Measurements from ENCODE around the gene C3orf33. TPM values are rescaled to one million over a fixed set of nuclear protein-coding genes. Genes with fewer than 3 reads are reported as not detected.

The C3orf33 gene
- total RNA-seq, 1 experiment from 2014 or later, result 1.1 TPM

DNA sequence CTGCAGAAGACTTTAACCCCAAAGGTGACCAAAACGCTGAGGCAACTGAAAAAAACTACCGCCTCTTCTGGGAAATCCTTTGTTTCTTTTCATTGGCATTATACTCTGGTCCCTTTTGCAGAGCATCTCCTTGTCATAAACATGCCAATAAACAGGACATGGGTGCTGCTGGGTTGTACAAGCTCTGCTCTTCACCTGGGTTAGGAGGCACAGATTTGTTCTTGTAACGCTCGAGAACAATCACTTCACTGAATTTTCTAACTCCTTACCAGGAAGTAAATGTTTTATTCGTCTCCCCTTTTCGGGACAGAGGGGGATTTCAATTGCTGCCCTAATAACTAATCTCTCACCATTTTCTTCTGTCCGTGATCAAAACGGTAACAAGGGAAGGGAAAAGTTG, 62.5 kb downstream of the C3orf33 start:
- peak; percentile 52 for DNase-seq (ENCODE audit: low spot score)

DNA sequence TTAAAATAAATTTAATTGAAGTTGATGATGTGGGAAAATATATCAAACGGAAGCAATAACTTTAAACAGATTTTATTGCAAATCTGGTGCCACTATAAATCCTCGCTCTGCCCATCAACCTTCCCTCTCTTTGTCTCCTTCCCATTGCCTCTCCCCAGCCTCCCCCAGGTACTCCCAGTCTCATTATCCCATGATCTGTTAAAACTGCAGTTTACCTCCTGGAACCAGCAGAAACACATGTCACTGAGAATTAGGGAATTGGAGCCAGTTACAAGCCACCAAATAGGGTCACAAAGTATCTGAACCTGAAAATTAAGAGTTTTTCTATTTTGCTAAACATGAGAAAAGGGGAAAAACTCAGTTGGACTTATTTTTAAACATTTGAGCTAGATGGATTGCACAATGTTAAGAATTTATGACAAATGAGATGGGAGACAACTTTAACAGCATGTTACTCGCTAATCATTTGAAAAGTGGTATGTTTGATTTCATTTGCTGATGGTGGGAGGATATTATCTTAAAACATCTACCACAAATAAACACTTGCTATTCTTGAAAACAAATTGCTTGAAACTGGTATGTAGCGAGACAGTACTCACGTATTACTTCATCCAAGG, 63.6 kb downstream of the C3orf33 start:
- no peak for DNase-seq (ENCODE audit: low spot score)

DNA sequence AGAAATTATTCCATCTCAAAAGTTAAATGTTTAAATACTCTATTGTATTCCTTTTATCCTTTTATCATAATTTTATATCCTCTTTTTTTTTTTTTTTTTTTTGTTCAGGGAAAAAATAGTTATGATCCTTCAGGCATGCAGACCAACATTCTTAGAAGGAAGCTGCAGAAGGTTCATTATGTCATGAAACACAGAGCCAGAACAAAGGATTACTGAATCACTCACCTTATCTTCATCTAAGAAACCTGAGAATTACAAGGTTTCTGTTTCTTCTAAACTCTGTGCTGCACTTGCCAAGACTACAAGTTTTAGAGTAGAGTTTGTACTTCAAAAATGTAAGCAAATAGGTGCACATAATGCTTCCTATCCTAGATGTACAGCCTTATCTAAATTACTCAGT, 64.5 kb downstream of the C3orf33 start:
- DNase-seq (ENCODE audit: low spot score), result no peak

DNA sequence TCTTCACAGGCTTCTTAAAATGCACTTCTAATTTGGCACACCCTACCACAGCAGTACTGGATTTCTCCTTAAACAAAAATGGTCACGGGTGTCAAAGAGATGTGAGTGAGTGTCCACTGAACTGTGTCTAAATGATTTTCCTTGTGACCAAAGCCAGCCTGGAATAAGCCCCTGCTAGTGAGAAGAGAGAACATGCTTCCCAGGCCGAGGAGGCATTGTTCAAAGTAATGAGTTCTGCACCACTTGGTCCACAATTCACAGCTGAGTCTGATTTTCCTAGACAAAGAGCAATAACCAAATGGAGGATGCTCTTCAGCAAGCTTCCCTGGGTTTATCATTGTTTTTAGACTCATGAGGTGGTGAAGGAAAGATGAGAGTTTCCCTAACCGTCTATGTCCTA, 65.0 kb downstream of the C3orf33 start:
- DNase-seq (ENCODE audit: low spot score), result no peak

DNA sequence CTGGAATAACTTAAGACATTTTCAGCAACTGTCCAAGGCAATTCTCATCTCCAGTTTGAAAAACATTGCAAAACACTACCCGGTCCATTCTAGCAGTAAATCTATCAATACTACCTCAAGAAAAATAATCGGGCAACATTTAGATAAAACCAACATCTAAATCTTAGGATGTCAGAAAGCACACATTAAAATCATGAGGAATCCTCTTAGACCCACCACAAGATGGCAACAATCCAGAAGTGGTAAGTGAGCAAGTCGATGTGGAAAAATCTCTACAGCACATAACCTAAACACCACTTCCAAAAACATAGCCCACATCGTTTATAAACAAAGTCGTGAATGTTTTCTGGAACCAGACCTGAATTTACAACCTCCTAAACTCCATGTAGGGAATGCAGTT, 66.9 kb downstream of the C3orf33 start:
- peak; percentile 20 for DNase-seq (ENCODE audit: low spot score)

DNA sequence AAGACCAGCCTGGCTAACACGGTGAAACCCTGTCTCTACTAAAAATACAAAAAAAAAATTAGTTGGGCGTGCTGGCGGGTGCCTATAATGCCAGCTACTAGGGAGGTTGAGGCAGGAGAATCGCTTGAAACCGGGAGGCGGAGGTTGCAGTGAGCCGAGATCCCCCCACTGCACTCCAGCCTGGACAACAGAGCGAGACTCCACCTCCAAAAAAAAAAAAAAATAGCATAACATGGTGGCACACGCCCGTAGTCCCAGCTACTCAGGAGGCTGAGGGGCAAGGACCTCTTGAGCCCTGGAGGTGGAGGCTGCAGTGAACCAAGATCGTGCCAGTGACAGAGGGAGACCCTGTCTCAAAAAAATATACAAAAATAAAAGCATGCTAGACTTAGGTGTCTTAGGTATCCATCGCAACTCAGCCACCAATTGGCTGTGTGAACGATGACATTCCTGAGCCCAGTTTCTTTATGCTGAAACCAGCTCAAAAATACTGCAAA, 67.5 kb downstream of the C3orf33 start:
- no peak for DNase-seq (ENCODE audit: low spot score)

DNA sequence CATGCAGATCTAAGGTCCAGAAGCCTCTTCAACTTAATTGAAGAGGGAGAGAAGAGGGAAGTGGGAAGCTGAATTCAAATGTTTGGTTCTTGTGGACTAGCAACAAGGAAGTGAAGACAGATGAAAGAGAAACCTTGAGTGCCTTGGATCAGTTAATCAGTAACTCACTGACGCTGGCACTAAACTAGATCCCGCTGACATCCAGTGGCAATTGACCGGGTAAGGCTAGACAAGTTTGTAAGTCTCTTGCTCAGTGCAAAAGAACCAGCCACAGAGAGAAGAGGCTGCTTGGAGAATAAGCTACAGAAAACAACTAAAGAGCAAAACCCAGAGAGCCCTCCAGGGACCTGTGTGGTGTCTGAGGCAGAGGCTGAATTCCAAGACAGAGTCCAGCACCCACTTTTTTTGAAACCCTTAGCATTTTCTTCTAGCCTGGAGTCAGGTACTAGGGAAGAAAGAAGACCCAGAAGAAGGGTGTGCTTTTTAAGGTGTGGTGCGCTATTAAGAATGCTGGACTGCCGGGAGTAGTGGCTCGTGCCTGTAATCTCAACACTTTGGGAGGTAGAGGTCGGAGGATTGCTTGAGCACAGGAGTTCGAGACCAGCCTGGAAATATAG, 68.1 kb downstream of the C3orf33 start:
- DNase-seq (ENCODE audit: low spot score), result peak; percentile 96

DNA sequence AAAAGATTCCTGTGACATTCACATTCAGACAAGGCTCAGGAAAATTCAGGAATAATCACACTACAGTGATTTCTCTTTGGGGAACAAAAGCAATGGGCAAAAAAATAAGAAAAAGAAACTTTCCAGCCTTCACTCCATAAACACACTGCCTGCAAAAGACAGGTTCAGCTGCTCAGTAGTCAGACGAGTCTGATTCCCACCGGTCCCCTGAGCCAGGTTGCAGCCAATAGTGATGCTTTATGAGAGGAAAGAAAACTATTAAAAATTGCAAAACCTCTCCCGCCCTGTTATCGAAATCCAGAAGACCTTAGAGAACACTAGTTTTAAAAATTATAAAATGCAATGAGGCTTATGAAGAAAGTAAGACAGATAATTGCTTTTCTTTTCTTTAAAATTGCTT, 69.7 kb downstream of the C3orf33 start:
- DNase-seq (ENCODE audit: low spot score), result no peak

DNA sequence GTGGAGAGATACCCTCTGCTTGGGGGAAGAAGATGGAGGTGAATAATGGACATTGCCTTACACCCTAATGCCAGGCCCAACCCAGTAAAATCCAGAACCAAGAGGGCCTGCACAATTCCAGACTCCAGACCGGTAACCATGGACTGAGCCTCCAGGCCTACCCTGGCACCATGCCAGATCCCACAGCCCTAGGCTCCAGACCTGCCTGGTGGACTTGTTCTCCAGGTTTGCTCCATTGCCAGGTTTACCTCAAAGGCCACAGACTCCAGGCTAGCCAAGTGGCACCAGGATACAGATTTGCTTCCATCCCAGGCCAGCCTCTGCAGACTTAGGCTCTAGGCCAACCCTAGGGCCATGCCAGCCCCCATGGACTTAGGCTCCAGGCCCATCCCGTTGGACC, 75.2 kb downstream of the C3orf33 start:
- DNase-seq (ENCODE audit: low spot score), result no peak

DNA sequence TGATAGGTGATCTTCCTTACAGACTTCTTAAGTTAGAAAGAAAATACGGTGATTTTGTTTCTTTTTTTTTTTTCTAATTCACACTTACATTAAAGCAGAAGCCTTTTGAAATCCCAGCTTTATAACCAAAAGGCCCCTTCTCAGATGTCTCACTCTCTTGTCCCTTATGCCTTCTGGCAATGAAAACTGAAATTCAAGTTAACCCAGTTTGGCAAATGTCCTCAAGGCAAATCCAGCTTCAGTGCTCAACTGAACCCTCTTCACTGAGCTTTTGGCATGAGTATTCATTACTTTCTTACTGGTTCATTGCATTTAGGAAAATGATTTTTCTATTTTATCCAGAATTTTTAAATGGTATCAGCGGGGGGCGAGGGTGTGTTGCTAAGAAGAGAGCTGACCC, 78.2 kb downstream of the C3orf33 start:
- no peak for DNase-seq (ENCODE audit: low spot score)

DNA sequence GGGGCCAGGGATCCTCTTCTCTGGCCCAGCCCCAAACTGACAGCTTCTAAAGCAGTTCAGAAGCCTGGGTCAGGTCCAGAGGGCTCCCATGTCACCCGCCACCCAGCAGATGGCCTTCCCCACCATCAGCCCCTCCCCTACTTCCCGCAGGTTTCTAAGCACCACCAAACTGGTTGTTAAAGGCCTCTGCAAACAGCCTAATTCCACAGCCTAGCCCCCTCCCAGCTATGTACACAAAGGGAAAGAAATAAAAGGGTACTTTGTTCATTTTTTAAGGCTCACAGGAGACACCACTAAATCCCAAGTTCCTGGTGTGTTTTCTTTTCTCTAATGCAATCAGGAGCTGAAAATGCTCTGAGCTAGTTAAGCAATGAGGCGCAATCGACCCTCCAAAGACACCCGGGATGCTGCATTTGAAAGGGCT, 91.8 kb downstream of the C3orf33 start:
- no peak for DNase-seq (ENCODE audit: low spot score)

Other genes with a start within 250 kb of the C3orf33 start
- gene PLCH1, start 61.2 kb downstream of the C3orf33 start, total RNA-seq (2014; rRNA removed; shearing (Covaris generic)), result 1.9 TPM in 2 replicates
- 19.6 and 21.8 TPM in 2 replicates for gene SLC33A1, start 48.1 kb upstream of the C3orf33 start, total RNA-seq (2014; rRNA removed; shearing (Covaris generic))
- gene GMPS, start 64.4 kb upstream of the C3orf33 start, total RNA-seq (2014; rRNA removed; shearing (Covaris generic)), result 23.4 and 23.8 TPM in 2 replicates

All from HT-29 (cell line).